T-helper 9 cell (primary cell): ENCODE results near the gene DIP2C.
"Not testable (repeated sequence)": the region's sequence is repeated elsewhere in the genome, so short reads cannot be mapped to it uniquely, and the experiment has no call there.

ENCODE experiments used
- DNase-seq: peaks from one replicate; pipeline ENCODE4 v3.0.0-alpha.2; 2020

Gene DIP2C

DNA sequence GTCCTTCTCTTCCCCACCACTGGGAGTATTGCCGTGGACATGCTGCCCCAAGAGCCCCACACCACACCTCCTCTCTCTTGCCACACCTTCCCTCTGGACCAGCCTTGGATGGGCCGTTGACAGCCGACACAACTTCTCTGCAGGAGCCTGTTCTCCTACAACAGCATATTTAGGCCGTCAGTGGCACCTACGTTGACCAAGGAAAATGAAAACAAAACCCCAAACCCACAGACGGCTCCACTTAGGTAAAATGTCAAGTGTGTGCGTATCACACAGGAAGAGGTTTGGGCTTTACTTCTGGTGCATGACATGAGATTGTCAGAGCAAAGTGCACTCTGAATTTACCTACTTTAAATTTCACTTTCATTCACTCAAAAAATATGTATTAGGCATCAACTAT is 307.7 kb downstream of the DIP2C start:
- DNase-seq = no peak

DNA sequence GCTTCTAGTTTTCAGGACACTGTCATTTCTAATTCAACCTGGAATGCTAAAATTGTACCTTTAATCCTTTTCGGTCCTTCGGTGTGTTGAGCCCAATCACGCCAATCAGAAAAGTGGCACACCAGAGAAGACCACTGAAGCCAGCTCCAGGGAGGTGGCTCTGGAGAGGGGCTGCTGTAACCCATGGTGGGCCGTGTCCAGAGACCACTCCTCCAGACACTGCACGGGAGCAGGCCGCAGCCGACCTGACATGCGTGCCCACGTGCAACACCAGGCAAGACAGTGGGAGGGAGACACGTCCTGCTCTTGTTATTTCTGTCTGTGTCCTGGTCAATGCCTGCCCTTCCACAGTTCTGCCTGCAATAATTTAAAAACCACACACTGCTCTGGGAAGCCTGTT is 308.1 kb downstream of the DIP2C start:
- no peak for DNase-seq

DNA sequence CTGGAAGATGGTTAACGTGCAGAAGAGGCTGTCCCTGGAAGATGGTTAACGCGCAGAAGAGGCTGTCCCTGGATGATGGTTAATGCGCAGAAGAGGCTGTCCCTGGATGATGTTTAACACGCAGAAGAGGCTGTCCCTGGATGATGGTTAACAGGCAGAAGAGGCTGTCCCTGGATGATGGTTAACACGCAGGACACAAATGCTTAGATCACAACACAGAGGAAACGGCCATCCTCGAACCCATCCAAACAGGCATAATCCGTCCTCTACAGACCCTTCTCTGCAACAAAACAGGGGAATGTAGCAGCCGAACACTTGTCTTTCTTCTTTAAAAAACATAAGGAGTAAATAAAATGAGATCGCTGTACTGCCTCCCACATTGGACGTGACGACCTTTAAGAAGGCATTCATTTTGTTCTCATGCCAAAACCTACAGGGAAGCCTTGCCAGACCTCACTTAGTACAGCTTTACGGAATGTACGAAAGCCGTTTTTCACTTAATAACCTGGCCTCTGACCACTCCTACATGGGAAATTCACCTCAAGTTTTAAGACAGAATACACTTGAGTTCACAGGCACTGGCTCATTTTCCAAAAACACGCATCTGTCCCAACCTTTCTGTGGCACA is 309.0 kb downstream of the DIP2C start:
- DNase-seq = no peak

DNA sequence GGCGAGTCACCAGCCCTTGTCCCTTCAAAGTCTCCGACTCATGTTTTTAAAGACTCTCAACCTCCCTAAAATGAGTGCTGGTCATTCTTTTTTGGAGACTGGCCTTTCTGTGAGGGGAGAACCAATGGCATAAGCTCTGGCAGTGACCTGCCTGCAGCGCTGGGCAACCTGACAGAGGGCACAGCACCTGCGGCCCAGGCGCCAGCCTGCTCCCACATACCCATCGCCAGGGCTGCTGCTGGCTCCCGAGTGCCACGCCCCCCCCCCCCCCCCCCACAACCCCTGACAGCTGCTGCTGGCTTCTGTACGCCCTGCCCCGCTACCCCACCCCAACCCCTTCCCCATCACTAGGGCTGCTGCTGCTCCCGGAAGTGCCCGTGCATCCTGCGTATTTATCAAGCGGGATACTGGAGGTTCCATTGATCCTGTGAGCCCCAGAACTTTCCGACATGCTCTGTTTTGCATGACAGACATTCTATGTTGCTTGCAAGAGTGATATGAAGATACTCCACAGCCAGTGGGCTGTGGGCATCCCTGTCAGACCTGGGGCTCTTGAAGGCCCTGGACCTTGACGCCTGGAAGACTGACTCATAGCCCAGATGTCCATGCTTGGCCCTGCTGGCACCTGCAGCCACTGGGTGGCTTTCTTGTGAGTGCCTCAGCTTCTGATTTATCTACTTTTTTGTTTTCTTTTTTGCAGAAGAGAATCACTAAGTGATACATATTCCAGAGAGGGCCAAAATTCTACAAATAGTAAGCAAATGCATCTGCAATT is 310.4 kb downstream of the DIP2C start:
- no peak for DNase-seq

DNA sequence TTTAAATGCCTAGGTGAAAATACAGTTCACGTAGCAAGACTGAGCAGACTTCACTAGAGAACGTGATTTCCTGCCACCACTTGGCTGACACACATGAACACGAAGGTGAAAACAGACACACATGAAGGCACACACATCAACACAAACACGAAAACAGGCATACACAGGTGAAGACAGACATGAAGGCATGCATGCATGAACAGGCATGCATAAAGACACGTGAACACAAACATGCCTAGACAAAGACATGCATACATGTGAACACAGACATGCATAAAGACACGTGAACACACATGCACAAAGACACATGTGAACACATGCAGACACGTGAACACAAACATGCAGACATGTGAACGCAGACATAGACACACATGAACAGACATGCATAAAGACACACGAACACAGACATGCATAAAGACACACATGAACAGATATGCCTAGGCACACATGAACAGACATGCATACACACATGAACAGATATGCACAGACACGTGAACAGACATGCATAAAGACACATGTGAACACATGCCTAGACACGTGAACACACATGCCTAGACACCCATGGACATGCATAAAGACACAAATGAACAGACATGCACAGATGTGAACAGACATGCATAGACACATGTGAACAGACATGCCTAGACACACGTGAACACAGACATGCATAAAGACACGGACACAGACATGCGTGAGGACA is 311.1 kb downstream of the DIP2C start:
- DNase-seq = no peak

DNA sequence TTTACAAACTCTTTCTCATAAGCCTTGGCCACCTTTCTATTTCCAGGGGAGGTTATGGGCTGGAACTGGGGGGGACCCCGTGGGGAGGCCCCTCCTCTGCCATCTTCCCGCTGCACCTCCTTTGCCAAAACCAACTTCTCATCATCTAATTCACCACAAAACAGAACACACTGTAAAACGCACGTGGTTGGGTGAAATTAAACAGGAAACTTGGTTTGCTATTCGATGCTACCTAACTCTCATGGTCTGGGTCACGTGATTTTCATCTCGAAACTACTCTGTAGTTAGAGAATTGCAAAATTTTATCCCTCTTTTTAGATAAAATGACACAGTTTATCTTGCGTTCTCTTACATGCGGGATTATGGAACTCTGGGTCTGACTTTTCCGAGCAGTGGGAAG is 312.2 kb downstream of the DIP2C start:
- no peak for DNase-seq

DNA sequence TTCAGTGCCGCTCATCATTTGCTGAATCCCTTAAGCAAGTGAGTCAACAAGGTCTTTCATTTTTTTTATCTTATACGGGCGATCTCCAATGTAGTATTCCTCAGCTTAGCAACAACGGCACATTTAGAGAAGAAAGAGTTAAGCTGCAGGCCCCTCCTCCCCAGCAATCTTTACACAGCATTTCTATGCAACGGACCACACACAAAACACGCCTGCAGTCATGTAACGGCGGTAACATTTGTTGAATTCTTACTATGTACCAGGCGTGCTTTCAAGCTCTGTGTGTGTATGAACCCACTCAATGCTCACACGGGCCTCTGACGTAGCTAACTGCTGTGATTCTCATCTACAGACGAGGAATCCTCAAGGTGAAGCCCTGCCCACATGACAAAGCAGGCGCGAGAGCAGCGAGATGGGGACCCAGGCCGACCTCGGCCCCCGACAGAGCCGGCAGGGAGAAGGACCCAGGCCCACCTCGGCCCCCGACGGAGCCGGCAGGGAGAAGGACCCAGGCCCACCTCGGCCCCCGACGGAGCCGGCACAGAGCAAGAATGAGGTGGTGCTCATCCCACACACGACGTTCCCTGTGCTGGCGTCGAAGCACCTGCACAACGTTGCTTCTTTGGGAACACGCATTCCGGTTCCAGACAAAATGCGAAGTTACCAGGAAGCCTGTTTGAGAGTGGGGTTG is 313.5 kb downstream of the DIP2C start:
- no peak for DNase-seq

DNA sequence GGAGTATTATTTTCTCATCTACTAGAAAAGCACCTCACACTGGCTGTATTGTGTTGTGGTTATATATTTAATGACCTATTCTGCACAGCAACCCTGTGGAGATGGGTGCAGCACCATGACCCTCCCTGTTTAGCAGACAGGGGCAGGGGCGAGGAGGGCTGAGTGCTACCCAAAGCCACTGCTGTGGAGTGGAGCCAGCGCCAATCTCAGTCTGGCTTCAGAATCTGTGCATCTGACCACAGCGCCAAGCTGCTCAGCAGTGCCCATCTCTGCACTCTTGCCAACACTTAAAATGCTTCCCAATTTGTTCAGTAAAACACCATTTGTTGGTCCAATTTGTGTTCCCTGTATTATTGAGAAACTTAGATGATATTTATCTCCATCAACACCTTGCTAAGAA is 315.1 kb downstream of the DIP2C start:
- DNase-seq = no peak

DNA sequence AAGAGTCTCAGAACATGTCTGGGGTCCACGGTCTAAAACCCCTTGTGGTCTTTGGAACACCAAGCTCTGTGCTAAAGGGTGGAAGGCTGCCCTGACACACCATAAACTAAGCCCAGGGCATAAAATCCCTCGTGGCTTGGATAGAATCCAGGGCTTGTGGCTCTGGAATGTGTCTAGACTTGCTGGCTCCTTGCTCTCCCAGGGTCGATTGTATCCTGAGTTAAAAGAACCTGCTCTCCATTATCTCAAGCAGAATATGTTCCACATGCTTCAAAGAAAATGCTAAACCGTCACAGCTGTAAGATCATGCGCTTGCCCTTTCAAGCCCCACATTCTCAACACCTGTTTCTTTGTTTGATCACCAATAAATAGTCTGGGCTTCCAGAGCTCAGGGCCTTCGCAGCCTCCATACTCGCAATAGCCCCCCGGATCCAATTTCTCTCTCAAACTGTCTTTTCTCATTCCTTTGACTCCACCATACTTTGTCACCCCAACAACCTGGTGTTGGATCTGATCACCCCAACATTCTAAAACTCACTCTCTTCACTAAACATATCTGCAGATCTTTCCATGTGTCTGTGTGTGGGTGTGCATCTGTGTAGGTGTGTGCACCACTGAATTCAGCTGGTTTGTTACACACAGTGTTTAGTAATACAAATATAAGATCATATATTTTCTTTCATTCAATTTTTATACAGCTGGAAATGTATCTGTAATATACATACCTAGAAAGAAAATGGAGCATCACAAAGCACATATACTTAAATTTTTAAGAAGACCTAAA is 315.8 kb downstream of the DIP2C start:
- no peak for DNase-seq

DNA sequence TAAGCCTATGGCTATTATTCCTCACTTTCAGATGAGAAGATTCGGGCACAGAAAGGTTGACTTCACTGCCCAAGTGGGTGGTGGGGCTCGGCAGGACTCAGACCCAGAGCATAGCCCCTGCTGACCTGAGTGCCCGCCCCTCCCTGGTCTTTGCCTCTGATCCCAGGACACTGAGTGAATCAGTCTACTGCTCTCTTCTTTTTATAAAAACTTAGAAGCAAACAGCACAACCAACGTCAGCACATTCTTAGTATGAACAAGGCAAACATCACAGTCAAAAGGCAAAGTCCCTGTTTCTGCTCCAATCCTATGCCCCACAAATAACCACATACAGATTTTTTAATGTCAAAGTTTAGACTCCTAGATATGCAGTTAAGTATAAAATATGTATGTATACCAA is 316.5 kb downstream of the DIP2C start:
- DNase-seq = no peak

DNA sequence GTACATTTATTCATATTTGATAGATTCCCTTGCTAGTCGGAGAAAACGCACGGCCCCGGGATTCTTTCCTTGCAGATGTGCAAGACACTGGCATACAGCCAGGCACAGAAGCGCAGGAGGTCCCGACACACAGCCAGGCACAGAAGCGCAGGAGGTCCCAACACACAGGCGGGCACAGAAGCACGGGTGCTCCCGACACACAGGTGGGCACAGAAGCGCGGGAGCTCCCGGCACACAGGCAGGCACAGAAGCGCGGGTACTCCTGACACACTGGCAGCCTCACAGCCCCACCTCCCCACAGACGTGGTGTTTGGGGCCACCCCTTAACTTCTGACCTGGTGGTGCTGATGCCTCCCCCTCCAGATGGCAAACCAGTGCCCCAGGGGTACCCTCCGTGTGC is 316.9 kb downstream of the DIP2C start:
- DNase-seq = no peak

DNA sequence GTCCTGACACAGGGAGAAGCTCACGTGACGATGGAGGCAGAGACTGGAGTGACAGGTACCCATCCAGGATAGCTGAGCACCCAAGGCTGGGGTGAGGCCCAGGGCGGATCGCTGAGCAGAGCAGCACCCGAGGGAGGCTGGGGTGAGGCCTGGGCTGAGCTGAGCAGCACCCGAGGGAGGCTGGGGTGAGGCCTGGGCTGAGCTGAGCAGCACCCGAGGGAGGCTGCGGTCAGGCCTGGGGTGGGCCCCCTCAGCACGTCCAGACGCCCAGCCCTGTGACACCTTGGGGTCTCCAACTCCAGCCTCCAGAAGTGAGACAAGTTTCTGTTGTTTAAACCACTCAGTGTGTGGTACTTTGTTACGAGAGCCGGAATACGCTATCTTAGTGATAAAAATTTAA is 318.0 kb downstream of the DIP2C start:
- no peak for DNase-seq

DNA sequence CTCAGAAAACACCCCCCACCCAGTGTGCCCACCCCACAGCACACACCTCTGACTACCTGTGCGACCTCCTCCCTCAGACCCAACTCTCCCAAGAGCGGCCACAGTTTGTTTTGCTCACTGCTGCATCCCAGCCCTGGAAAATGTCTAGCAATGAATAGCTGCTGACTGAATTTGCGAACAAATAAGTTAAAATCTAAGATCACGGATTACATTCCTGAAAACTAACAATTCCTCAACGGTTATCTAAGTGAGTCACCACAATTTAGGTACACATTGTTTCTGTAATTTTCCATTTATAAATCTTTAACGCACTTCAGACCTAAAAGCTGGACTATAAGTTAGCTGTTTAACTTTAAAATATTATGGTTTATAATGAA is 319.0 kb downstream of the DIP2C start:
- no peak for DNase-seq

DNA sequence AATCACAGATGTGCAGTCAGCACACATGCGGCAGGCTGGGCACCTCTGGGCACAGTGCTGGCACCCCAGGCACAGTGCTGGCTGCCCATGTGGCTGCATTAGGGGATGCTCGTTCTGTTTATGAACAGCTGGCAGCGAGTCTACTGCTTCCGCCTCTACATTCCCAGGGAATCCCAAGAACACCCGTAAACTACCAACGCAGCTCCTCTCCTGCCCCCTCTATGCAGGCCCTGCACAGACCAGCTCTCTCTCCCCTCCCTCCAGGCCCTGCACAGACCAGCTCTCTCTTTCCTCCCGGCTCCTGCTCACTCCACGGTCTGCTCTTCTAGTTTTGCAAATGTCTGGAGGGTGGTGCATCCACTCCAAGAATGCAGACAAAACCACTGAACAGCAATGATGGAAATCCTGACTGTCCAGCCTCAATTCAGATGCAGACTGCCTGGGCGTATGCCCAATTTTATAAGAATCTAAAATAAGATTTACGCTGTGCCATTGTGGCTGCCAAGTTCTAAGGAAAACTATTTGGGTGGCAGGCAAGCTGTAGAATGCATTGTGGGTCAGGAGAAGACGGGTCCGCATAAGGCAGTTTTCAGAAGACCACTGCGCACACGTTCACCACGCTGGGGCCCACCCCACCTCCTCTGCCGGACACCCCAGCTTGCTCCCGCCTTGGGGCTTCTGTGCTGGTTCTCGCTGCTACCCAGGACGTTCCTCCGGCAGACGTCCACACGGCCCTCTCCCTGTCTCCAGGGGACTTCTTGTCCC is 319.6 kb downstream of the DIP2C start:
- DNase-seq = no peak

DNA sequence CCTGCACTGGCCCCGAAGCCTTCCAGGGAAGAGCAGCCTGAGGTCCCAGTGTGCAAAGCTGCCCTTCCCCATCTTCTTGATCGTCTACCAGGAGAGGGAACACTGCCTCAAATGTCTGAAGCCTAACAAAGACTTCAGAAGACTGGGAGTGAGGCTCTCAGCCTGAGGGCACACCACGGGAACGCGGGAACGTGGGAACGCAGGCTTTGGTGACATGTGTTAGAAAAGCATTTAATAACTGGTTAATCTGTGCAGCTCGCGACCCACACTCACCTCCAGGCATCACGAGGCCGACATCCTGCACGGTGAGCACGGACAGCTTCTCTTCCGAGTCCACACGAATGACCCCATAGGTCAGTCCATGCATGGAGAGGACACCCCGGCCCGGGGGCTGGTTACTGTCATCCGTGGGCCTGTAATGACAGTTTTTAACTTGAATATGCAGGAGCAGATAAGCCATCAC is 320.2 kb downstream of the DIP2C start:
- DNase-seq = no peak

DNA sequence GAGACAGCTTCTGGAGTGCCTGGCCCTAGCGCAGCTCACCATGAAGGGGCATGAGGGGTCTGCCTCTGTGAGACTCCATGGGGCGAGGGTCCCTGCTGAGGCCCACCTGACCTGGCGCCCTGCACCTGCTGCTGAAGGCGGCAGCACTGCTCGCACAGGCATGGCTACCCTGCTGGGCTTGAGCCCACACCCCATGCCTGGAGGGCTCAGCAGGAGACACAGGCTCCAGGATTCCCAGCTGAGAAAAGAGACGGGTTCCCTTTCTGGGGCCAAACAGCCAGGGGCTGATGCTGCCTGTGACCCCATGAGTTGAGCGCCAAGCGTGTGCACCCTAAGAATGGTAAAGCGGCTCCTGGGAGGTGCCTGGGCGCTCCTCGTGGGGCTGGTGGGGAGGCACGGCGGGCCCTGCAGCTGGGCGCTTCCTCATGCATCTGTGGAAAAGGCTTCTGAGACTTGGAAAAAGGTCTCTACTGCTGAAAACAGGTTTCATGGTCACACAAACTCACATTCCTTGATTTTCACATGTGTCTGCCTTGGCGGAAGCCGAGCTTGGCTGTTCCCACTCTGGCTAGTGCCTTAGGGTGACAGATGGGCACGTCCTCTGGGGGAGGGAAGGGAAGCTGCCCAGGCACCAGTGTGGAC is 320.8 kb downstream of the DIP2C start:
- DNase-seq = no peak

DNA sequence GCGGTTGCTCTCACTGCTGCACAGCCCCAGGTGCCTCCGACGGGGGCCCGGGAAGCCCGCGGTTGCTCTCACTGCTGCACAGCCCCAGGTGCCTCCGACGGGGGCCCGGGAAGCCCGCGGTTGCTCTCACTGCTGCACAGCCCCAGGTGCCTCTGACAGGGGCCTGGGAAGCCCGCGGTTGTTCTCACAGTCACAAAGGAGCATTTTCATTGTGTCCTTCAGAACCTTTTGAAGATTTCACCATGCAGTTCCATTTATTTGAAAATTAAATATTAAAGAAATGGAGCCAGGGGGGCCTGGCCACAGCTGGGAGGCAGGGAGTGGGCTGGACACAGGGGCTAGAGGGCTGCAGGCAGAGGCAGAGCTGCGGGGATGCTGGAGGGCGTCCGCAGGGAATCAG is 321.4 kb downstream of the DIP2C start:
- not testable (repeated sequence) for DNase-seq

DNA sequence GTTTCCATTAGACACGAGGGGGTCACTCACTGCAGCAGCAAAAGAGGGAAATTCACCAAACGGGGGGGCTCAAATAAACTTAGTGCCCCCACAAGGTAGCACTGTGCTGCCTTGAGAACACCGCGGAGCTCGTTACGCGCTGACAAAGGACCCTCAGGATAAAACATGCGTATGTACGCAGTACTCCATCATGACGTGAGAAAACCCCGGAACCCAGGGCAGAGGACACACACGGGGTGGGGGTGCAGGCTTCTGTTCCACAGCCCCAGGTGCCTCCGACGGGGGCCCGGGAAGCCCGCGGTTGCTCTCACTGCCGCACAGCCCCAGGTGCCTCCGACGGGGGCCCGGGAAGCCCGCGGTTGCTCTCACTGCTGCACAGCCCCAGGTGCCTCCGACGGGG is 321.8 kb downstream of the DIP2C start:
- no peak for DNase-seq

DNA sequence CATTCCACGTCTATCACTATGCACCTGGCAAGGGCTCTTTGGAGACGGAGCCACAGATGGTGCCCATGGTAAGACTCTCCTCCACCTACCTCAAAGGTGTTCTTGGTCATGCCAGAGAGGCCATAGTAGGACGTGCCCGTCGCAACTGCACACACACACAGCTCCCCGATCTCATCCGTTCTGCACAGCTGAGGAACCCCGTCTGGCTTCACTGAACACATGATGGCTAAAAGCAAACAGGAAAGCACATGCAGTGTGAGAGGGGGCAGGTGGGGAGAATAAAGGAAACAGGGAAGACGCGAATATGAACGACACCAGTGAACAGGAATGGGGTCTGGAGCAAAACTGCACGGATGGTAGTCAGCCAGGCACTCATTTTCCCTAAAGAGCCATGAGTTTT is 323.3 kb downstream of the DIP2C start:
- no peak for DNase-seq

DNA sequence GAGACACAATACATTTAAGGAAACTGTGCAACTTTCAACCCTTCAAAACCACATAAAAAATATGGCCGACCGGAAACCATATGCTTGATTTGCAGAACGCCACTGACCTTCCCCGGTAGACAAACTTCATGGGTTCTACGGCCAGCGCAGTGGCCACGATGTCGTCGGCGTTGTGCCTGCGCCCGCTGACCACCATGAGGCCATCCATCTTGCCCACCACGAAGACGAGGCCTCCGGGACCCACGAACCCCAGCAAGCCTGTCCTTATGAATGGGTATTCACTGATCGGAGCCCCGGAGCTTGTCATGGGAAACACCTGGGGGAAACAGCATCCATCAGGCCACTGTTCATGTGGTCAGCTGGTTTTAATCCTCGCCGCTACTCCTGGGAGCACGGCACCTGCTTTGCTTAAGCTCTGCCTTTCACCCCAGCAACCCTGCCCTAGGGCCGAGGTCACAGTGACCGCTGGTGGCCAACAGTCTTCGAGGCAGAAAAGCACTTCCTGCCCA is 325.1 kb downstream of the DIP2C start:
- no peak for DNase-seq

DNA sequence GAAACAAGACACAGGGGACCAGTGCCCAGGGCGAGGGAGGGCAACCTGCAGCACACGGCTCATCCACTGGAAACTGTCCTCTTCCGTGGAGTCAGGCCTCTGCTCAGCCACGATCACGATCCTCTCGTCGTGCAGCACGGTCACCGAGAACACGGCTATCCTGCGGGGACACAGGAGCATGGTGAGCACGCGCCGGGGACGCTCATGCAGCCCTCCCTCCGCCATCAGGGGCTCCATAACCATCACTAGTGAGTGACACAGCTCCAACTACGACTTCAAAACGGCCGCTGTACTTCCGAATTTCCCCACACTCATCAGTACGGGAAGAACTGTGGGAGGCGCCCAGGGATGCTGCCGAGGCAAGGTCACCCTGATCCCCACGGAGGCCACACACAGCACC is 326.3 kb downstream of the DIP2C start:
- DNase-seq = no peak
